COLO829 (cell line): ENCODE measurements around the gene RAMAC.
A peak's percentile ranks its signal among the peaks of the same experiment; 100 is the strongest.
"Not testable (repeated sequence)": the region's sequence is repeated elsewhere in the genome, so short reads cannot be mapped to it uniquely, and the experiment has no call there.

Source experiments
- DNase-seq: peaks from one replicate; pipeline ENCODE4 v3.0.0; 2012; ENCODE audit warnings: low spot score

The RAMAC gene

GRCh38 chr15:82968066-82968465 is 17.9 kb upstream of the RAMAC start:
- DNase-seq, result no peak

- DNase-seq, result no peak
Measured at GRCh38 chr15:82969353-82969752, 16.7 kb upstream of the RAMAC start.

DNA sequence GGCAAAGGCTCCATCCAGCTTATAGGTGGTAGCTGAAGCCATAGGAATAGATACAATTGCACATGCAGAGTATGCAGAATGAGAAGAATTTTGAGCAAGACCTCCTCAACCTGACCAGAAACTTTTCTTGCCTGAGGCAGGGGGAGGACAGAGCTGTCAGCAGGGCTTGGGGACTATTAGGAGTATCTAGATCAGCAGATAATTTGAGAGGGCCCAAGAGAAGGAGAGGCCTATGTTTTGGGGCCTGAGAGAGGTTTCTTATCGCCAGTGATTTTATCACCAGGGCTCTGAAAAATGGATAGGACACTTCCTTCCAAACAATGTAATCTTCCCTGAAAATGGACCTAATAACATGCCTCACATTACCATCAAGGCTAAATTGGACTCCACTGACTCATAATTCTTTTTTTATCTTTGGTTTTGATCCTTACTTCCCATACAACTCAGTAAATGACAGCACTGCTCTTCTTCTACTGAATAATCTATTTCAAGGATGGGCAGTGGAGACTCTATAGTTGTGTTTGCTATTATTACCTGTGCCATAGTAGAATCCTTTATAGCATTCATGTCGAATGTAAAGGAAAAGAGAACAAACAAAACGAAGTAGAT is 15.8 kb upstream of the RAMAC start:
- no peak for DNase-seq

DNA sequence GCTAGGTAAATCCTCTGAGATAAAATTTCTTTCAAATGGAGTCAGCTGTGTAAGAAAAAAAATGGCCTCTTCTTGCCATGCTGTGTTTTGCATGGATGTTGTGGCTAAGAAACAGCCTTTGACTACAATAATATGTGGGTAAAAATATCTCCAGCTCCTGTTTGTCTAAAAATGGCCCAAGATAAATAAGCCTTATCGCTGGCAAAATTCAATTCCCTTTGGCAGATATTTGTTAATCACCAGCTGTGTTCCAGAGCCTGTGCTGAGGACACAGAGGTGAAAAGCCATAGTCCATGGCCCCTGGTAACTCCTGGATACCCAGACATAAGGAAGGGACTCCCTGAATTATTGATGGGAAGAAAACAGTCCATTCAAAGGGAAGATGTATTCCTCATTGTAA is 15.3 kb upstream of the RAMAC start:
- no peak for DNase-seq

GRCh38 chr15:82971218-82971984 is 14.6 kb upstream of the RAMAC start:
- no peak for DNase-seq

- DNase-seq, result no peak
Measured at GRCh38 chr15:82972990-82973389, 13.0 kb upstream of the RAMAC start.

DNA sequence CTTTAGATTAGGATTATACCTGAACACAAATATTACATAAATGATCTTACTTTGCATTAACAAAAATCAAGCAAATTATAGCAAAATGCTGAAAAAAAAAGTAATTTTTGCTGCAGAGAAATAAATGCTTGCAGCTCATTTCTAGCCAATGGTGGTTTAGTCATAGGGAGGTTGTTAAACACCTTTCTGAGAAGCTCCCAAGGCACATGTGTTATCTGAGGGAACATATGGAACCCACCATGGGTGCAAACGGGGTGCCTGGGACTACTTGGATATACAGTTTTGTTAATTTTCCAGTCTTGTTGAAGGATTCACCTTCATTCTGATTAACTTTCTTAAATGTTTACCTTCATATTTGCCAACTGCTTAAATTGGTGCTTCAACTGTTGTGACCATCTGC is 8.9 kb upstream of the RAMAC start:
- DNase-seq, result no peak

DNA sequence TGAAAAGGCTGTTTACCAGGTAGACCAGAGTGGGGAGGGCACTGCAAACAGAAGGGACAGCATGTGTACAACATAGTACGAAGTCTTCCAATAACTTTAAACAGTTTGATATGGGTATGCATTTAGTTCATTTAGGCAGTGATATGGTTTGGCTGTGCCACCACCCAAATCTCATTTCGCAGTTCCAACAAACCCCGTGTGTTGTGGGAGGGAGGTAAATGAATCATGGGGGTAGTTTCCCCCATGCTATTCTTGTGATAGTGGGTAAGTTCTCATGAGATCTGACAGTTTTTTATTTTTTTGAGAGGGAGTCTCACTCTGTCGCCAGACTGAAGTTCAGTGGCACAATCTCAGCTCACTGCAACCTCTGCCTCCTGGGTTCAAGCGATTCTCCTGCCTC is 7.6 kb upstream of the RAMAC start:
- no peak for DNase-seq

DNA sequence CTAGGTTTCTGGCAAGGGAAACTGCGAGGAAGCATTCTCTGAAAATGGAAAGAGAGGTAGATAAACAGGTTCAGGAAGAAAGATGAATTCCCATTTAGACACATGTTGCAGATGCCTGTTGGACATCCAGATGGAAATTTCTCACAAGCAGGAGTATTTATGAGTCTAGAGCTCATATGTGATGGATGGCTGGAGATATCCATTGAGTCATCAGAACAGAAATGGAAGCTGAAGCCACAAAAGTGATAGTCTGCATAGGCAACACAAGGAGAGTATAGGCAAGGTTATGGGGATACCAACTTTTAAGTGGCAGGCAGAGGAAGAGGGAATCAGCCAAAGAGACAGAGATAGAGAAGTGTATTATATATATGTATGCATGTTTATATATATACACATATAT is 6.3 kb upstream of the RAMAC start:
- DNase-seq, result no peak

GRCh38 chr15:82980981-82981380 is 5.0 kb upstream of the RAMAC start:
- no peak for DNase-seq

GRCh38 chr15:82986442-82986780 is 401 bp downstream of the RAMAC start:
- no peak for DNase-seq

DNA sequence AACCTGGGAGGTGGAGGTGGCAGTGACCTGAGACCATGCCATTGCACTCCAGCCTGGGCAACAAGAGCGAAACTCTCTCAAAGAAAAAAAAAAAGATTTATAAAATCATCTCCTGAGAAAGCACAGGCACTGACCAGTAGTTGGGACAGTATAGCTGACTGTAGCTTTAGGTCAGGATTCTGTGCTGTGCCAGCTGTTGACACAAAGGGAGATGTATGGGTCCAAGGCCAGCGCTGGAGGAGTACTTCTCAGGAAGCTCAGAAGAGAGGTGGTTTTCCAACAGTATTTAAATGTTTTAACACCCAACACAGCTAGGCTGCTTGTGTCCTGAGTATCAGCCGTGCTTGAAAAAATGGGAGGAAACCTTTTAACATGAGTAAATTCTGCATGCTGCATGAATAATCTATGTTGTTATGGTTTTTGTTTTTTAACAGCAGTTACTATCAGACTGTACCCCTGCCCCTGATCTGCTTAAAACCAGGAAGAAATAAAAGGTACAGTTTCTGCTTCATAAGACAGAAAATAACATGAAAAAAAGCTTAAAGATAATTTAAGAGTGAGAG is 6.5 kb downstream of the RAMAC start:
- no peak for DNase-seq

- no peak for DNase-seq
Measured at GRCh38 chr15:82993144-82993543, 7.1 kb downstream of the RAMAC start.

GRCh38 chr15:82995076-82995475 is 9.1 kb downstream of the RAMAC start:
- no peak for DNase-seq

GRCh38 chr15:82995938-82996337 is 9.9 kb downstream of the RAMAC start:
- no peak for DNase-seq

- DNase-seq, result no peak
Measured at GRCh38 chr15:82999426-82999825, 13.4 kb downstream of the RAMAC start.

GRCh38 chr15:82999905-83000671 is 14.1 kb downstream of the RAMAC start:
- peak; percentile 48 for DNase-seq

- not testable (repeated sequence) for DNase-seq
Measured at GRCh38 chr15:83000672-83001031, 14.6 kb downstream of the RAMAC start.

DNA sequence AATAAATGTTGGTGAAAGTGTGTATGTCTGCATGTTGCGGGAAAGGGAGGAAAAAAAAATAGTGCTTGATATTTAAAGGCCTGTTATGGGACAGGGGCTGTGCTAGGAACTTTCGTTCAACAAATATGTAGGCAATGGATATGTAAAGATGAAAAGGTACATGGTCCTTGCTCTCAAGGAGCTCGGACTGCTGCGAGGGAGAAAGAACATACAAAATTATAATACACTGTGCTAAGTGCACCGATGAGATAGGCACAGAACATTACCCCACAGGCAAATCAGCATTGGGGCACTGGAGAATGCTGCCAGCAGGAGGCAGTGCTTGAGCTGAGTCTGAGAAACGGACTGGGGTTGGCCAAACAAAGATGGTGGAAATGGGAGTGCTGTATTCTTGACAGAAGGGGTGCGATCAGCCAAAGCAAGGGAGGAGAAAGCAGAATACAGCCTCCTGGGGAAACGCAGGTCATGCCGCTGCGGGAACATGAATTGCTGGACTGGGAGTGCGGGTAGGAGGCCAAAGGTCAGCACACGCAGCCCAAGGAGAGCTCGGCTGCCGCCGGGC is 24.8 kb downstream of the RAMAC start:
- peak; percentile 66 for DNase-seq

GRCh38 chr15:83011271-83012075 is 25.5 kb downstream of the RAMAC start, which contains the start of gene C15orf40:
TSS of gene C15orf40 (minus strand) at chr15:83011639. CDS start at chr15:83011607, 32 bp downstream.
- peak; percentile 78 for DNase-seq

GRCh38 chr15:83012076-83012426 is 26.0 kb downstream of the RAMAC start:
- DNase-seq, result no peak

- DNase-seq, result no peak
Measured at GRCh38 chr15:83012636-83013035, 26.6 kb downstream of the RAMAC start.
